Stimulated activated CD4-positive, alpha-beta T cell treated with anti-CD3 and anti-CD28 coated beads, Interleukin-15, amount 100 ng/mL, for 1 hour (primary cell): Measurements from ENCODE around the gene PNLIPRP3.

Experiments used
- DNase-seq, 2 donors: peaks; one replicate each; pipeline ENCODE4 v3.0.0-alpha.2; 2020; ENCODE audit warnings: low read depth in 1 of 2, low spot score in 1 of 2

Gene PNLIPRP3

GRCh38 chr10:116450861-116451260 is 23.2 kb downstream of the PNLIPRP3 start:
- no peak for DNase-seq

- no peak for DNase-seq
Measured at GRCh38 chr10:116451711-116452337, 24.2 kb downstream of the PNLIPRP3 start.

GRCh38 chr10:116452338-116452720 is 24.7 kb downstream of the PNLIPRP3 start:
- no peak for DNase-seq

- DNase-seq, result no peak
Measured at GRCh38 chr10:116457488-116457887, 29.8 kb downstream of the PNLIPRP3 start.

GRCh38 chr10:116460219-116460618 is 32.6 kb downstream of the PNLIPRP3 start:
- DNase-seq, result no peak

GRCh38 chr10:116461680-116462079 is 34.0 kb downstream of the PNLIPRP3 start:
- no peak for DNase-seq

GRCh38 chr10:116464257-116464656 is 36.6 kb downstream of the PNLIPRP3 start:
- no peak for DNase-seq

- DNase-seq, result no peak
Measured at GRCh38 chr10:116465546-116465945, 37.9 kb downstream of the PNLIPRP3 start.

- DNase-seq, result no peak
Measured at GRCh38 chr10:116466715-116467422, 39.2 kb downstream of the PNLIPRP3 start.

GRCh38 chr10:116469437-116469836 is 41.8 kb downstream of the PNLIPRP3 start:
- no peak for DNase-seq

GRCh38 chr10:116470071-116470470 is 42.4 kb downstream of the PNLIPRP3 start:
- no peak for DNase-seq

GRCh38 chr10:116470768-116471415 is 43.2 kb downstream of the PNLIPRP3 start:
- no peak for DNase-seq

- DNase-seq, result no peak
Measured at GRCh38 chr10:116472891-116473290, 45.2 kb downstream of the PNLIPRP3 start.

GRCh38 chr10:116475866-116476265 is 48.2 kb downstream of the PNLIPRP3 start:
- no peak for DNase-seq

GRCh38 chr10:116476461-116476860 is 48.8 kb downstream of the PNLIPRP3 start:
- no peak for DNase-seq

- DNase-seq, result no peak
Measured at GRCh38 chr10:116477986-116478664, 50.5 kb downstream of the PNLIPRP3 start.

- DNase-seq, result no peak
Measured at GRCh38 chr10:116486770-116487448, 59.3 kb downstream of the PNLIPRP3 start.

- no peak for DNase-seq
Measured at GRCh38 chr10:116487522-116488430, 60.1 kb downstream of the PNLIPRP3 start.

GRCh38 chr10:116489460-116489859 is 61.8 kb downstream of the PNLIPRP3 start:
- no peak for DNase-seq

- no peak for DNase-seq
Measured at GRCh38 chr10:116490028-116490662, 62.5 kb downstream of the PNLIPRP3 start.
